MM.1S (cell line): ENCODE measurements around the gene ZDHHC11.

Source experiments
- CTCF ChIP-seq: fragments of 300-600 bp; sonication (generic); IDR thresholded peaks from 2 replicates; pipeline ENCODE4 v1.5.1; 2016; ENCODE audit warnings: antibody characterized with exemption, low read length, mixed read lengths
- EZH2 ChIP-seq: fragments of 300-600 bp; sonication (generic); optimal IDR thresholded peaks from 2 replicates; pipeline ENCODE3; 2017; ENCODE audit warnings: low read depth, mild to moderate bottlenecking, antibody characterized with exemption, low read length, mixed read lengths

- no peak for TF ChIP-seq CTCF
- no peak for TF ChIP-seq EZH2
Measured at GRCh38 chr5:749101-749670, 101.6 kb downstream of the ZDHHC11 start.
